ENCODE data around the gene PPP2R5B.

- no peak for TF ChIP-seq POLR2A (IDR thresholded peaks at IDR 0.05)
- TF ChIP-seq CTCF (IDR thresholded peaks at IDR 0.05 in 4 of 5, conservative IDR thresholded peaks at IDR 0.05 in 1 of 5): no peak
Observed at GRCh38 chr11:64908766-64909165, 15.7 kb upstream of the PPP2R5B start.
